DOHH2 (cell line): ENCODE results near the gene COTL1.

Experiments used
- CTCF ChIP-seq: fragments of 200-600 bp; sonication (generic); IDR thresholded peaks from one replicate; pipeline ENCODE4 v1.5.1; 2014; ENCODE audit warnings: antibody characterized with exemption, mild to moderate bottlenecking, low read depth, low read length; ENCODE audit not compliant: poor library complexity, severe bottlenecking
- EZH2phosphoT487 ChIP-seq: fragments of 200-600 bp; sonication (generic); IDR thresholded peaks from 2 replicates; pipeline ENCODE4 v1.6.1; 2017; ENCODE audit warnings: borderline replicate concordance, mild to moderate bottlenecking, antibody characterized with exemption, low read length, moderate library complexity, mixed read lengths

GRCh38 chr16:84529607-84530006 lies 88.3 kb downstream of the COTL1 start:
- TF ChIP-seq CTCF (no peak), EZH2phosphoT487 (no peak)
